SK-N-SH (cell line): ENCODE results near the gene SGTA. TPM values are rescaled to one million over a fixed set of nuclear protein-coding genes. Genes with fewer than 3 reads are reported as not detected.

ENCODE experiments used
- CTCF ChIA-PET: fragments of 300-600, 350-600 bp; formaldehyde crosslinking; extraction: SDS; loops from one replicate; lab custom pipeline; 2021; lab: Yijun Ruan, JAX
- POLR2A ChIA-PET: fragments of 350-600 bp; sonication (Branson Sonifier 250); formaldehyde crosslinking; extraction: SDS; loops from one replicate; lab custom pipeline; 2020; ENCODE audit warnings: antibody characterized with exemption, inconsistent platforms; lab: Yijun Ruan, JAX
- DNase-seq: peaks from one replicate; pipeline ENCODE4 v3.0.0; 2012
- H2AFZ ChIP-seq: fragments of 200-600 bp; sonication (generic); 2 replicates; pipeline ENCODE4 v1.8.1; 2016; ENCODE audit warnings: antibody characterized with exemption, mild to moderate bottlenecking, low read depth
- H3F3A ChIP-seq: fragments of 200-600 bp; sonication (generic); replicated peaks from 2 replicates; pipeline ENCODE3; 2016; ENCODE audit warnings: antibody characterized with exemption, mild to moderate bottlenecking; ENCODE audit not compliant: insufficient read depth
- H3K27ac ChIP-seq, 2 experiments: fragments of 200-500 bp in 1 of 2; fragments of 200-600 bp in 1 of 2; sonication (Bioruptor generic) in 1 of 2; sonication (generic), shearing (Covaris generic) in 1 of 2; 2 replicates each; pipeline versions ENCODE4 v1.5.1 to v1.6.1; 2014 to 2016; ENCODE audit warnings: low read depth in 2 of 2, inconsistent platforms in 1 of 2, low read length in 1 of 2, mild to moderate bottlenecking in 1 of 2, mixed read lengths in 1 of 2
- H3K27me3 ChIP-seq: fragments of 200-600 bp; sonication (generic), shearing (Covaris generic); 2 replicates; pipeline ENCODE4 v1.6.1; 2016; ENCODE audit warnings: mixed run types; ENCODE audit not compliant: insufficient read depth
- H3K36me3 ChIP-seq, 2 experiments: fragments of 200-500 bp in 1 of 2; fragments of 200-600 bp in 1 of 2; sonication (Bioruptor generic) in 1 of 2; sonication (generic) in 1 of 2; replicated peaks in 1 of 2; 2 replicates each; pipeline versions ENCODE3 to v1.5.1; 2014 to 2016; ENCODE audit warnings: low read length in 1 of 2, mild to moderate bottlenecking in 1 of 2; ENCODE audit not compliant: insufficient read depth in 2 of 2, control insufficient read depth in 1 of 2
- H3K4me1 ChIP-seq, 2 experiments: fragments of 200-500 bp in 1 of 2; fragments of 200-600 bp in 1 of 2; sonication (Bioruptor generic) in 1 of 2; sonication (generic), shearing (Covaris generic) in 1 of 2; 2 replicates each; pipeline versions ENCODE4 v1.5.1 to v1.6.1; 2014 to 2016; ENCODE audit warnings: low read depth in 1 of 2, low read length in 1 of 2, mixed run types in 1 of 2; ENCODE audit not compliant: insufficient read depth in 2 of 2, control insufficient read depth in 1 of 2
- H3K4me2 ChIP-seq: fragments of 200-600 bp; sonication (generic), shearing (Covaris generic); 2 replicates; pipeline ENCODE4 v1.6.1; 2017; ENCODE audit warnings: mixed run types
- H3K4me3 ChIP-seq, 2 experiments: fragments of 200-500 bp in 1 of 2; fragments of 200-600 bp in 1 of 2; sonication (Bioruptor generic) in 1 of 2; sonication (generic), shearing (Covaris generic) in 1 of 2; 2 replicates each; pipeline versions ENCODE4 v1.5.1 to v1.8.1; 2014 to 2016; ENCODE audit warnings: low read depth in 2 of 2, inconsistent platforms in 1 of 2, low read length in 1 of 2, mild to moderate bottlenecking in 1 of 2, mixed read lengths in 1 of 2, moderate library complexity in 1 of 2
- H3K79me2 ChIP-seq: fragments of 200-600 bp; sonication (generic); 2 replicates; pipeline ENCODE4 v1.8.1; 2017; ENCODE audit warnings: mild to moderate bottlenecking; ENCODE audit not compliant: insufficient read depth
- H3K9ac ChIP-seq: fragments of 200-600 bp; sonication (generic); 2 replicates; pipeline ENCODE4 v1.6.1; 2017; ENCODE audit warnings: mixed run types
- H3K9me2 ChIP-seq: fragments of 200-600 bp; sonication (generic); 2 replicates; pipeline ENCODE4 v1.6.1; 2017; ENCODE audit warnings: mixed run types
- H3K9me3 ChIP-seq: fragments of 200-600 bp; sonication (generic); 2 replicates; pipeline ENCODE4 v1.6.1; 2017; ENCODE audit warnings: mixed run types, mild to moderate bottlenecking, moderate library complexity
- H4K20me1 ChIP-seq: fragments of 200-600 bp; sonication (generic); 2 replicates; pipeline ENCODE4 v1.6.1; 2017; ENCODE audit warnings: mild to moderate bottlenecking, mixed run types; ENCODE audit not compliant: insufficient read depth
- EP300 ChIP-seq, 2 experiments: IDR thresholded peaks; 2 replicates each; pipeline versions ENCODE4 v1.4.0 to v1.6.1; 2012; ENCODE audit warnings: borderline replicate concordance in 1 of 2, low read depth in 1 of 2, low read length in 1 of 2
- EZH2phosphoT487 ChIP-seq: fragments of 200-600 bp; sonication (generic); IDR thresholded peaks from 2 replicates; pipeline ENCODE4 v1.6.1; 2017; ENCODE audit warnings: low read depth, mixed run types, mild to moderate bottlenecking, antibody characterized with exemption, moderate library complexity, borderline replicate concordance
- FOXJ3 ChIP-seq: sonication (generic); formaldehyde crosslinking; IDR thresholded peaks from 2 replicates; pipeline ENCODE4 v1.5.1; 2020; ENCODE audit warnings: mild to moderate bottlenecking, missing genetic modification reagents
- GABPA ChIP-seq: IDR thresholded peaks from 2 replicates; pipeline ENCODE4 v1.4.0; 2012; ENCODE audit warnings: low read depth, mild to moderate bottlenecking
- IRF3 ChIP-seq: fragments of 150-350 bp; IDR thresholded peaks from 2 replicates; pipeline ENCODE4 v1.6.1; 2016; ENCODE audit warnings: mild to moderate bottlenecking, low read depth, low read length
- JUND ChIP-seq: IDR thresholded peaks from 2 replicates; pipeline ENCODE4 v1.4.0; 2012
- MAX ChIP-seq: IDR thresholded peaks from 2 replicates; pipeline ENCODE4 v1.4.0; 2012; ENCODE audit warnings: low read depth
- MXI1 ChIP-seq: IDR thresholded peaks from 2 replicates; pipeline ENCODE4 v1.6.1; 2012; ENCODE audit warnings: mild to moderate bottlenecking, low read depth, low read length, improper control_type of control experiment
- NRF1 ChIP-seq: IDR thresholded peaks from 2 replicates; pipeline ENCODE4 v1.6.1; 2012; ENCODE audit warnings: low read depth, mild to moderate bottlenecking, low read length
- TCF12 ChIP-seq: IDR thresholded peaks from 2 replicates; pipeline ENCODE4 v1.4.0; 2012
- TEAD4 ChIP-seq: IDR thresholded peaks from 2 replicates; pipeline ENCODE4 v1.4.0; 2012; ENCODE audit warnings: mild to moderate bottlenecking, borderline replicate concordance; ENCODE audit not compliant: insufficient read depth
- WGBS: methylation state at CpG from one replicate; pipeline ENCODE4 v1.1.6; 2017; ENCODE audit warnings: low lambda C conversion rate; 5-methylcytosine and 5-hydroxymethylcytosine counted together
- polyA plus RNA-seq, 3 experiments: library from polyadenylated mRNA; depleted of rRNA; stranded (reverse); fragments of >200 nt; gene quantifications; 2 replicates each; pipeline ENCODE4 v1.2.3, GENCODE V29; 2012

Gene SGTA
- polyA plus RNA-seq, 1 of the 3 experiments (the other 2 are of a cell fraction) = 78.4 TPM

- H3K9me2 ChIP-seq = no peaks in the 10 kb centered on the region
- no peaks in the 10 kb centered on the region for H3F3A ChIP-seq
- no peaks in the 10 kb centered on the region for H3K79me2 ChIP-seq
- H3K9ac ChIP-seq = peak overlapping the region; percentile 37; the same call in 1 of the 2 replicates
- WGBS = 23% methylated on average over 16 of the region's 37 CpGs
- no peaks in the 10 kb centered on the region for H3K36me3 ChIP-seq
- DNase-seq = peak; percentile 84
- ChIA-PET POLR2A (interaction anchor here (0.7 to 1.1 kb wide), 2 partner anchors 19 to 293 kb away, joined by 3 read pairs; partner anchors contain the start of gene TIMM13), CTCF (interaction anchor here (1.1 kb wide), 1 partner anchor 72 kb away, joined by 6 read pairs; no protein-coding TSS in a partner anchor)
- no peak overlapping the region for H2AFZ ChIP-seq
- peak overlapping the region; percentile 85 for H3K4me2 ChIP-seq
- TF ChIP-seq JUND (no peak), NRF1 (no peak), MAX (no peak)
- no peaks in the 10 kb centered on the region for H4K20me1 ChIP-seq
- peak overlapping the region in 1 of 2 experiments; percentile 34; a peak in 1 of 4 replicates for H3K27ac ChIP-seq
- H3K4me3 ChIP-seq = peak overlapping the region; percentile 55 to 61
- H3K27me3 ChIP-seq = no peaks in the 10 kb centered on the region
- H3K4me1 ChIP-seq = peaks cover 10 to 15% of the 10 kb centered on the region in 2 experiments; a peak in 3 of 4 replicates
- 0 out of 2 replicates have a peak, but pooled peaks cover 3% of the 10 kb centered on the region for H3K9me3 ChIP-seq
These were observed 62.9 kb downstream of the SGTA start for GRCh38 chr19:2719920-2720776.

- no peak overlapping the region for H3K27ac ChIP-seq
- CTCF ChIA-PET = interaction anchor here (1.4 kb wide), 1 partner anchor 71 kb away, joined by 3 read pairs; no protein-coding TSS in a partner anchor
- WGBS = 89% methylated on average over 5 of the region's 7 CpGs
These were observed 63.8 kb downstream of the SGTA start for GRCh38 chr19:2719232-2719735.

More at GRCh38 chr19:2719232-2719735, 63.8 kb downstream of the SGTA start:
- Histone ChIP-seq H3K9me3 (0 out of 2 replicates have a peak, but pooled peaks cover 3% of the 10 kb centered on the region), H3K36me3 (no peaks in the 10 kb centered on the region), H3K4me2 (no peak overlapping the region), H3K9me2 (no peaks in the 10 kb centered on the region), H3K79me2 (no peaks in the 10 kb centered on the region), H3K4me3 (no peak overlapping the region), H3K27me3 (no peaks in the 10 kb centered on the region), H4K20me1 (no peaks in the 10 kb centered on the region), H3K9ac (no peak overlapping the region), H3F3A (no peaks in the 10 kb centered on the region), H3K4me1 (peaks cover 10 to 15% of the 10 kb centered on the region in 2 experiments; a peak in 3 of 4 replicates), H2AFZ (no peak overlapping the region)
- peak; percentile 32 for DNase-seq
- POLR2A ChIA-PET = no interaction called here
- TF ChIP-seq EP300 (IDR thresholded peaks at IDR 0.05; ENCODE audit: borderline replicate concordance in 1 of 2, low read depth in 1 of 2, low read length in 1 of 2) (no peak), IRF3 (no peak), TEAD4 (no peak), TCF12 (no peak), EZH2phosphoT487 (no peak), FOXJ3 (CRISPR knock-in tag) (no peak), MXI1 (no peak), GABPA (no peak)
